ENCODE results near the gene C2CD4B. TPM values are rescaled to one million over a fixed set of nuclear protein-coding genes. Genes with fewer than 3 reads are reported as not detected.

The C2CD4B gene
- total and polyA plus RNA-seq, 2 donors (not counting 1 experiment from before 2014, with no cell fraction given): not detected

DNA sequence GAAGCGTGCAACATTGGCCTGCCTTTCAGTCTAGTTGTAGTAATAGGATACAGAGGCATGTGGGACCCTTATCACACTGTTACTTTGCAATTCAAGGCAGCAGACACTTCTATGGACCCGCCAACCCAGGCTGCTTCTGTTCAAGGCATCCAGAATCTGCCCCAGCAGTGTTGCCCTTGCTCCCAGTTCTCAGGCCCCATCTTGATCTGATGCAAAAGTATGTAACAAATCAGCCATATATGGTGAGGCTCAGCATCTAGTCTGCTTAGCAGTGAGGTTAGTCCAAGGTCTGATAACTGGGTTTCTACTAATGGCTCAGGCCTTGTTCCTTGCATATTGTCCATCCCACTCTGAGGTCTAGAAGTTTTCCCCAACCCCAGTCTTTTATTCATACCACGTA lies 17.9 kb downstream of the C2CD4B start:
- no peak overlapping the region for H3K4me3 Mint-ChIP-seq
- no peak overlapping the region for H2AFZ ChIP-seq (ENCODE audit: insufficient read depth, low read depth, low read length, poor library complexity, severe bottlenecking)
- no peaks in the 10 kb centered on the region for H3K4me1 ChIP-seq (ENCODE audit: control insufficient read depth in 2 of 2, insufficient read depth in 2 of 2, low read length in 2 of 2)
- no peak overlapping the region for H3K9ac ChIP-seq (ENCODE audit: low read length)
- no peaks in the 10 kb centered on the region for H3K9me3 ChIP-seq (ENCODE audit: control extremely low read depth in 1 of 3, control insufficient read depth in 2 of 3, insufficient read depth in 1 of 3, low read length in 2 of 3)
- H3K27ac ChIP-seq (ENCODE audit: low read length in 2 of 2): no peak overlapping the region
- TF ChIP-seq, protein P1, sequence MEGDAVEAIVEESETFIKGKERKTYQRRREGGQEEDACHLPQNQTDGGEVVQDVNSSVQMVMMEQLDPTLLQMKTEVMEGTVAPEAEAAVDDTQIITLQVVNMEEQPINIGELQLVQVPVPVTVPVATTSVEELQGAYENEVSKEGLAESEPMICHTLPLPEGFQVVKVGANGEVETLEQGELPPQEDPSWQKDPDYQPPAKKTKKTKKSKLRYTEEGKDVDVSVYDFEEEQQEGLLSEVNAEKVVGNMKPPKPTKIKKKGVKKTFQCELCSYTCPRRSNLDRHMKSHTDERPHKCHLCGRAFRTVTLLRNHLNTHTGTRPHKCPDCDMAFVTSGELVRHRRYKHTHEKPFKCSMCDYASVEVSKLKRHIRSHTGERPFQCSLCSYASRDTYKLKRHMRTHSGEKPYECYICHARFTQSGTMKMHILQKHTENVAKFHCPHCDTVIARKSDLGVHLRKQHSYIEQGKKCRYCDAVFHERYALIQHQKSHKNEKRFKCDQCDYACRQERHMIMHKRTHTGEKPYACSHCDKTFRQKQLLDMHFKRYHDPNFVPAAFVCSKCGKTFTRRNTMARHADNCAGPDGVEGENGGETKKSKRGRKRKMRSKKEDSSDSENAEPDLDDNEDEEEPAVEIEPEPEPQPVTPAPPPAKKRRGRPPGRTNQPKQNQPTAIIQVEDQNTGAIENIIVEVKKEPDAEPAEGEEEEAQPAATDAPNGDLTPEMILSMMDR (IDR thresholded peaks at IDR 0.05): no peak
- TF ChIP-seq EZH2 (IDR thresholded peaks at IDR 0.05; ENCODE audit: borderline replicate concordance, insufficient read depth, low read depth, low read length, poor library complexity, severe bottlenecking): no peak
- no peaks in the 10 kb centered on the region for H3K9me3 Mint-ChIP-seq (ENCODE audit: insufficient read depth)
- no peak overlapping the region for H3K4me2 ChIP-seq (replicated peaks; ENCODE audit: low read depth, low read length, poor library complexity, severe bottlenecking)
- POLR2A ChIA-PET: no interaction called here
- WGBS (ENCODE audit: insufficient coverage): 86% methylated on average over 2 of the region's 3 CpGs
- H4K20me1 ChIP-seq (ENCODE audit: control insufficient read depth, insufficient read depth, low read length, poor library complexity, severe bottlenecking): no peaks in the 10 kb centered on the region
- no peaks in the 10 kb centered on the region for H3K27me3 ChIP-seq (replicated peaks in 1 of 4; ENCODE audit: control extremely low read depth in 1 of 4, control insufficient read depth in 3 of 4, insufficient read depth in 4 of 4, low read length in 3 of 4)
- H3K36me3 ChIP-seq (replicated peaks in 1 of 2; ENCODE audit: control extremely low read depth in 1 of 2, control insufficient read depth in 1 of 2, extremely low read depth in 1 of 2, insufficient read depth in 2 of 2, low read length in 1 of 2): no peaks in the 10 kb centered on the region
- DNase-seq (no peak), ATAC-seq (ENCODE audit: low read depth) (no peak)
- H3K4me3 ChIP-seq (ENCODE audit: control extremely low read depth in 1 of 5, extremely low read depth in 1 of 5, insufficient read depth in 1 of 5, low read depth in 2 of 5, low read length in 4 of 5): no peak overlapping the region
- CTCF ChIA-PET: no interaction called here
- intact Hi-C loops (cut with micrococcal nuclease): no loop called here
- no peak overlapping the region for H3K27ac Mint-ChIP-seq
- no peaks in the 10 kb centered on the region for H3K79me2 ChIP-seq (ENCODE audit: control insufficient read depth, insufficient read depth, low read length)
- peaks cover 9% of the 10 kb centered on the region for H3K27me3 Mint-ChIP-seq
- H3K4me1 Mint-ChIP-seq: no peaks in the 10 kb centered on the region

DNA sequence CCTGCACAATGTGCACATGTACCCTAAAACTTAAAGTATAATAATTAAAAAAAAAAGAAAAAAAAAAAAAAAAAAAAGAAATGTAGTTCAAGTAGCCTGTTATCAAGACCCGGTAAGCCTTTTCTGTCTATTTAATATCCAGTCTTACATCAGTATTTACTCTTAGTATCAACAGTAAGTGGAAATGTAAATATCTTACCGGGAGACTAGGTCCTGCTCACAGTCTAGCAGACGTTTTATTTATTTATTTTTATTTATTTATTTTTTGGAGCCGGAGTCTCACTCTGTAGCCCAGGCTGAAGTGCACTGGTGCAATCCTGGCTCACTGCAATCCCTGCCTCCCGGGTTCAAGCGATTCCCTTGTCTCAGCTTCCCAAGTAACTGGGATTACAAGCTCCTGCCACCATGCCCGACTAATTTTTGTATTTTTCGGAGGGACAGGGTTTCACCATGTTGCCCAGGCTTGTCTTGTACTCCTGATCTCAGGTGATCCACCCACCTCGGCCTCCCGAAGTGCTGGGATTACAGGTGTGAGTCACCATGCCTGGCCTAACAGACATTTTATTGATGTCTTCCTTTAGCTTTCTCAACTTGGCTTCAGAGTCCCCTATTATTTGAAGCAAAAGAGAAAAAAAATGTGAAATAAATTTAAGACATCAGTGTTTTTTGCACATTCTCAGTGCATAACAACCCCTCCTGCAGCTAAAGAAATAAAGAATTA lies 19.9 kb downstream of the C2CD4B start:
- Mint-ChIP-seq H3K9me3 (ENCODE audit: insufficient read depth) (no peaks in the 10 kb centered on the region), H3K4me3 (no peak overlapping the region), H3K27me3 (peaks cover 9% of the 10 kb centered on the region), H3K4me1 (no peaks in the 10 kb centered on the region), H3K27ac (no peak overlapping the region)
- H3K27me3 ChIP-seq (replicated peaks in 1 of 4; ENCODE audit: control extremely low read depth in 1 of 4, control insufficient read depth in 3 of 4, insufficient read depth in 4 of 4, low read length in 3 of 4): no peaks in the 10 kb centered on the region
- H2AFZ ChIP-seq (ENCODE audit: insufficient read depth, low read depth, low read length, poor library complexity, severe bottlenecking): no peak overlapping the region
- no peaks in the 10 kb centered on the region for H3K79me2 ChIP-seq (ENCODE audit: control insufficient read depth, insufficient read depth, low read length)
- H3K9ac ChIP-seq (ENCODE audit: low read length): no peak overlapping the region
- H3K9me3 ChIP-seq (ENCODE audit: control extremely low read depth in 1 of 3, control insufficient read depth in 2 of 3, insufficient read depth in 1 of 3, low read length in 2 of 3): no peaks in the 10 kb centered on the region
- ChIA-PET CTCF (no interaction called here), POLR2A (no interaction called here)
- no peak for ATAC-seq (ENCODE audit: low read depth)
- H3K4me2 ChIP-seq (replicated peaks; ENCODE audit: low read depth, low read length, poor library complexity, severe bottlenecking): no peak overlapping the region
- H3K4me1 ChIP-seq (ENCODE audit: control insufficient read depth in 2 of 2, insufficient read depth in 2 of 2, low read length in 2 of 2): no peaks in the 10 kb centered on the region
- no peak overlapping the region for H3K4me3 ChIP-seq (ENCODE audit: control extremely low read depth in 1 of 5, extremely low read depth in 1 of 5, insufficient read depth in 1 of 5, low read depth in 2 of 5, low read length in 4 of 5)
- intact Hi-C loops (cut with micrococcal nuclease): no loop called here
- 91% methylated on average over 5 of the region's 10 CpGs for WGBS (ENCODE audit: insufficient coverage)
- H3K36me3 ChIP-seq (replicated peaks in 1 of 2; ENCODE audit: control extremely low read depth in 1 of 2, control insufficient read depth in 1 of 2, extremely low read depth in 1 of 2, insufficient read depth in 2 of 2, low read length in 1 of 2): no peaks in the 10 kb centered on the region
- no peak for TF ChIP-seq EZH2 (IDR thresholded peaks at IDR 0.05; ENCODE audit: borderline replicate concordance, insufficient read depth, low read depth, low read length, poor library complexity, severe bottlenecking)
- TF ChIP-seq, protein P1 (IDR thresholded peaks at IDR 0.05): no peak
- DNase-seq: no peak
- no peak overlapping the region for H3K27ac ChIP-seq (ENCODE audit: low read length in 2 of 2)
- no peaks in the 10 kb centered on the region for H4K20me1 ChIP-seq (ENCODE audit: control insufficient read depth, insufficient read depth, low read length, poor library complexity, severe bottlenecking)
